ENCODE results near the gene FBXW7.

DNA sequence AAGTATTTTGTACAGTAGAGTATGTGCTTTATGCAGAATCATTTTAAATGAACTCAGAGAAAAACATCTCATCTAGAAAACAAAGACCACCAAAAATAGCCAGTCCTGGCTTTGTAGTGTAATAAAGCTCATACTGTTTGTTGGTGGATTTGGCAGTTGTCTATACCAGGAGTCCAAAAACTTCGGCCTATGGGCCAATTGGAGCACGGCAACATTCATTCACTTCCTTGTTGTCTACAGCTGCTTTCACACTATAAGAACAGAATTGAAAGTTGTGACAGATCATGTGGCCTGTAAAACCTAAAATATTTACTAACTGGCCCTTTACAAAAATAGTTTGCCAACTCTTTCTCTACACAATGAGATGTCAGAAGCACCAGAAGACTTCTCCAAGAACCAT is 5.3 kb downstream of the FBXW7 start:
- TF ChIP-seq EP300 (IDR thresholded peaks at IDR 0.05) (no peak), POLR2AphosphoS5 (IDR thresholded peaks at IDR 0.05) (no peak), POLR2A (IDR thresholded peaks at IDR 0.05) (no peak)
- TF ChIP-seq, protein P1, sequence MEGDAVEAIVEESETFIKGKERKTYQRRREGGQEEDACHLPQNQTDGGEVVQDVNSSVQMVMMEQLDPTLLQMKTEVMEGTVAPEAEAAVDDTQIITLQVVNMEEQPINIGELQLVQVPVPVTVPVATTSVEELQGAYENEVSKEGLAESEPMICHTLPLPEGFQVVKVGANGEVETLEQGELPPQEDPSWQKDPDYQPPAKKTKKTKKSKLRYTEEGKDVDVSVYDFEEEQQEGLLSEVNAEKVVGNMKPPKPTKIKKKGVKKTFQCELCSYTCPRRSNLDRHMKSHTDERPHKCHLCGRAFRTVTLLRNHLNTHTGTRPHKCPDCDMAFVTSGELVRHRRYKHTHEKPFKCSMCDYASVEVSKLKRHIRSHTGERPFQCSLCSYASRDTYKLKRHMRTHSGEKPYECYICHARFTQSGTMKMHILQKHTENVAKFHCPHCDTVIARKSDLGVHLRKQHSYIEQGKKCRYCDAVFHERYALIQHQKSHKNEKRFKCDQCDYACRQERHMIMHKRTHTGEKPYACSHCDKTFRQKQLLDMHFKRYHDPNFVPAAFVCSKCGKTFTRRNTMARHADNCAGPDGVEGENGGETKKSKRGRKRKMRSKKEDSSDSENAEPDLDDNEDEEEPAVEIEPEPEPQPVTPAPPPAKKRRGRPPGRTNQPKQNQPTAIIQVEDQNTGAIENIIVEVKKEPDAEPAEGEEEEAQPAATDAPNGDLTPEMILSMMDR (IDR thresholded peaks at IDR 0.05), result no peak

Measured in sigmoid colon (tissue), 4 donors.